B cell (primary cell): ENCODE results near the gene ZDHHC11. TPM values are rescaled to one million over a fixed set of nuclear protein-coding genes. Genes with fewer than 3 reads are reported as not detected.

ENCODE experiments used
- ATAC-seq: fragments of 200-7000 bp; cut with Tn5 transposase; one replicate; pipeline ENCODE4 v1.10.0; 2021; ENCODE audit warnings: low read depth, mild to moderate bottlenecking, moderate number of reproducible peaks, moderate library complexity
- CTCF ChIA-PET: fragments of 350-600 bp; sonication (Branson Sonifier 250); formaldehyde crosslinking; loops from one replicate; lab custom pipeline; 2021; ENCODE audit warnings: antibody characterized with exemption, inconsistent platforms; lab: Charles Lee
- POLR2A ChIA-PET: fragments of 350-600 bp; sonication (Branson Sonifier 250); formaldehyde crosslinking; loops from one replicate; lab custom pipeline; 2021; ENCODE audit warnings: antibody characterized with exemption; lab: Charles Lee
- DNase-seq: peaks from one replicate; pipeline ENCODE4 v3.0.0; 2013
- H2AFZ ChIP-seq: 2 replicates; pipeline ENCODE4 v1.6.1; 2012; ENCODE audit warnings: mild to moderate bottlenecking, low read depth, low read length; ENCODE audit not compliant: insufficient read depth, poor library complexity, severe bottlenecking
- H3K27ac ChIP-seq, 2 donors: 1 replicate in 1 of 2; 2 replicates in 1 of 2; pipeline ENCODE4 v1.5.1; 2012 to 2013; ENCODE audit warnings: low read length in 2 of 2, mild to moderate bottlenecking in 2 of 2, moderate library complexity in 1 of 2
- H3K27me3 ChIP-seq, 4 experiments: fragments of 200-600 bp in 1 of 4; sonication (generic) in 1 of 4; replicated peaks in 1 of 4; 1 replicate in 2 of 4; 2 replicates in 2 of 4; pipeline versions ENCODE4 v1.6.1 to v1.7.0; 2013 to 2016; ENCODE audit warnings: low read length in 3 of 4, mild to moderate bottlenecking in 2 of 4, mixed read lengths in 1 of 4, moderate library complexity in 1 of 4; ENCODE audit not compliant: insufficient read depth in 4 of 4, control insufficient read depth in 3 of 4; ENCODE audit errors: control extremely low read depth in 1 of 4
- H3K36me3 ChIP-seq, 2 experiments: replicated peaks in 1 of 2; 1 replicate in 1 of 2; 2 replicates in 1 of 2; pipeline versions ENCODE4 v1.6.1 to v1.7.1; 2013; ENCODE audit warnings: low read length in 1 of 2; ENCODE audit not compliant: insufficient read depth in 2 of 2, control insufficient read depth in 1 of 2; ENCODE audit errors: control extremely low read depth in 1 of 2, extremely low read depth in 1 of 2
- H3K4me1 ChIP-seq, 2 donors: fragments of 200-600 bp in 1 of 2; sonication (generic) in 1 of 2; 1 replicate in 1 of 2; 2 replicates in 1 of 2; pipeline versions ENCODE4 v1.5.1 to v1.6.1; 2013 to 2017; ENCODE audit warnings: low read length in 2 of 2; ENCODE audit not compliant: control insufficient read depth in 2 of 2, insufficient read depth in 2 of 2
- H3K4me2 ChIP-seq: replicated peaks from 2 replicates; pipeline ENCODE3; 2012; ENCODE audit warnings: mild to moderate bottlenecking, low read depth, low read length; ENCODE audit not compliant: poor library complexity, severe bottlenecking
- H3K4me3 ChIP-seq, 5 experiments: fragments of 200-600 bp in 1 of 5; sonication (generic) in 1 of 5; 1 replicate in 3 of 5; 2 replicates in 2 of 5; pipeline versions ENCODE4 v1.5.1 to v1.7.0; 2011 to 2016; ENCODE audit warnings: low read length in 4 of 5, mild to moderate bottlenecking in 4 of 5, low read depth in 2 of 5, control low read depth in 1 of 5, moderate library complexity in 1 of 5; ENCODE audit not compliant: insufficient read depth in 1 of 5; ENCODE audit errors: control extremely low read depth in 1 of 5, extremely low read depth in 1 of 5
- H3K79me2 ChIP-seq: fragments of 200-600 bp; sonication (generic); one replicate; pipeline ENCODE4 v1.6.0; 2016; ENCODE audit warnings: low read length; ENCODE audit not compliant: control insufficient read depth, insufficient read depth
- H3K9ac ChIP-seq: fragments of 200-600 bp; sonication (generic); 2 replicates; pipeline ENCODE4 v1.6.1; 2017; ENCODE audit warnings: mild to moderate bottlenecking, low read length, moderate library complexity
- H3K9me3 ChIP-seq, 3 donors: one replicate each; pipeline versions ENCODE4 v1.6.1 to v1.7.1; 2013; ENCODE audit warnings: low read length in 2 of 3; ENCODE audit not compliant: control insufficient read depth in 2 of 3, insufficient read depth in 1 of 3; ENCODE audit errors: control extremely low read depth in 1 of 3
- H4K20me1 ChIP-seq: 2 replicates; pipeline ENCODE4 v1.6.0; 2012; ENCODE audit warnings: mild to moderate bottlenecking, low read length; ENCODE audit not compliant: insufficient read depth, control insufficient read depth, poor library complexity, severe bottlenecking
- H3K27ac Mint-ChIP-seq: one replicate; pipeline ENCODE4 v1.8.0; 2021; ENCODE audit warnings: mixed read lengths
- H3K27me3 Mint-ChIP-seq: one replicate; pipeline ENCODE4 v1.8.0; 2021; ENCODE audit warnings: mixed read lengths
- H3K4me1 Mint-ChIP-seq: one replicate; pipeline ENCODE4 v1.8.0; 2021; ENCODE audit warnings: mixed read lengths
- H3K4me3 Mint-ChIP-seq: one replicate; pipeline ENCODE4 v1.8.0; 2021; ENCODE audit warnings: mixed read lengths
- H3K9me3 Mint-ChIP-seq: one replicate; pipeline ENCODE4 v1.8.0; 2022; ENCODE audit warnings: mixed read lengths; ENCODE audit not compliant: insufficient read depth
- EZH2 ChIP-seq: IDR thresholded peaks from 2 replicates; pipeline ENCODE4 v1.6.1; 2012; ENCODE audit warnings: borderline replicate concordance, low read depth, mild to moderate bottlenecking, moderate library complexity, low read length; ENCODE audit not compliant: insufficient read depth, poor library complexity, severe bottlenecking
- WGBS: methylation state at CpG from one replicate; pipeline ENCODE4 v1.1.5; 2013; ENCODE audit warnings: missing lambda C conversion rate; ENCODE audit not compliant: insufficient coverage; 5-methylcytosine and 5-hydroxymethylcytosine counted together
- intact Hi-C: fragments of 100-400 bp; cut with micrococcal nuclease; formaldehyde crosslinking; loops from one replicate; pipeline ENCODE4 v1.10.0; 2022
- polyA plus RNA-seq: library from polyadenylated mRNA; depleted of rRNA; stranded (reverse); fragments of >200 nt; gene quantifications from 2 replicates; pipeline ENCODE4 v1.2.3, GENCODE V29; 2012
- total RNA-seq, 2 donors: library from RNA; stranded (reverse); fragments of 120-200 nt in 1 of 2; gene quantifications; 1 replicate in 1 of 2; 2 replicates in 1 of 2; pipeline versions ENCODE4 v1.2.3 to v1.2.4, GENCODE V29; 2013 to 2022
- TF ChIP-seq, protein P1 (sequence below): fragments of 200-600 bp; IDR thresholded peaks from one replicate; pipeline ENCODE4 v1.8.0; 2022; ENCODE audit warnings: antibody characterized with exemption, mild to moderate bottlenecking

Gene ZDHHC11
- total and polyA plus RNA-seq, 2 donors (not counting 1 experiment from before 2014, with no cell fraction given) = 0.69 to 3.0 TPM

DNA sequence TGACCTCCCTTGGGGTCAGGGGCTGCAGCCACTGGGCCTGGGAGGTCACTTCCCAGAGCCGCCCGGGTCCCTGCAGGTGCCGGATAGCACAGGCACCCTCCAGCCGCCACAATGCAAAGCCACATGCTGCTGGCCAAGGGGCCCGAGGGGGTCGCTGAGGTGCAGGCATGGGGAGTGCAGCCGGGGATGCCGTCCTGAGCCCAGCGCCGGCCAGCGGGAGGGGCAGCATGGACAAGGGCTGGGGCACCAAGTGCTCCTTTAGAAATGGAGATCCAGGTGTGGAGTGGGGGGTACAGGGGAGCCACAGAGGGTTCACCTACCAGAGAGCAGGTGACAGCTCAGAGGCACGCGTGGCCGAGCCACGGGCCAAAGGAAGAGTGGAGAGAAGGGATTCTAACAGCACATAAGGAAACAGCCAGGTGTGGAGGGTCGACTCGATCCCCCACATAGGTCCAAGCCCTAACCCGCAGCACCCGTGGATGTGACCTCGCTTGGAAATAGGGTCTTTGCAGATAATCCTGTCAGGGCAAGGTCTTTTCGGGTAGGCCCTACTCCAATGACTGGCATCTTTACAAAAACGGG is 90.9 kb downstream of the ZDHHC11 start:
- no peaks in the 10 kb centered on the region for H3K36me3 ChIP-seq
- peaks cover 0 to 5% (median 0%) of the 10 kb centered on the region in 3 donors for H3K9me3 ChIP-seq
- H3K4me3 ChIP-seq = no peak overlapping the region
- intact Hi-C loops = loop anchor here (5.0 kb wide), 1 partner anchor 82 kb away; no protein-coding TSS in a partner anchor
- Mint-ChIP-seq H3K27ac (no peak overlapping the region), H3K4me3 (no peak overlapping the region), H3K27me3 (peaks cover 14% of the 10 kb centered on the region), H3K9me3 (no peaks in the 10 kb centered on the region), H3K4me1 (no peaks in the 10 kb centered on the region)
- no peak overlapping the region for H3K9ac ChIP-seq
- CTCF ChIA-PET = no interaction called here
- WGBS = 94% methylated on average over 22 of the region's 22 CpGs
- H3K4me2 ChIP-seq = no peak overlapping the region
- no peaks in the 10 kb centered on the region for H3K4me1 ChIP-seq
- no peak for ATAC-seq
- POLR2A ChIA-PET = no interaction called here
- H3K27ac ChIP-seq = no peak overlapping the region
- no peak for DNase-seq
- no peaks in the 10 kb centered on the region for H4K20me1 ChIP-seq
- peaks cover 0 to 3% (median 0%) of the 10 kb centered on the region in 4 experiments for H3K27me3 ChIP-seq
- TF ChIP-seq EZH2 = no peak
- TF ChIP-seq, protein P1, sequence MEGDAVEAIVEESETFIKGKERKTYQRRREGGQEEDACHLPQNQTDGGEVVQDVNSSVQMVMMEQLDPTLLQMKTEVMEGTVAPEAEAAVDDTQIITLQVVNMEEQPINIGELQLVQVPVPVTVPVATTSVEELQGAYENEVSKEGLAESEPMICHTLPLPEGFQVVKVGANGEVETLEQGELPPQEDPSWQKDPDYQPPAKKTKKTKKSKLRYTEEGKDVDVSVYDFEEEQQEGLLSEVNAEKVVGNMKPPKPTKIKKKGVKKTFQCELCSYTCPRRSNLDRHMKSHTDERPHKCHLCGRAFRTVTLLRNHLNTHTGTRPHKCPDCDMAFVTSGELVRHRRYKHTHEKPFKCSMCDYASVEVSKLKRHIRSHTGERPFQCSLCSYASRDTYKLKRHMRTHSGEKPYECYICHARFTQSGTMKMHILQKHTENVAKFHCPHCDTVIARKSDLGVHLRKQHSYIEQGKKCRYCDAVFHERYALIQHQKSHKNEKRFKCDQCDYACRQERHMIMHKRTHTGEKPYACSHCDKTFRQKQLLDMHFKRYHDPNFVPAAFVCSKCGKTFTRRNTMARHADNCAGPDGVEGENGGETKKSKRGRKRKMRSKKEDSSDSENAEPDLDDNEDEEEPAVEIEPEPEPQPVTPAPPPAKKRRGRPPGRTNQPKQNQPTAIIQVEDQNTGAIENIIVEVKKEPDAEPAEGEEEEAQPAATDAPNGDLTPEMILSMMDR = no peak
- no peaks in the 10 kb centered on the region for H3K79me2 ChIP-seq
- no peak overlapping the region for H2AFZ ChIP-seq

DNA sequence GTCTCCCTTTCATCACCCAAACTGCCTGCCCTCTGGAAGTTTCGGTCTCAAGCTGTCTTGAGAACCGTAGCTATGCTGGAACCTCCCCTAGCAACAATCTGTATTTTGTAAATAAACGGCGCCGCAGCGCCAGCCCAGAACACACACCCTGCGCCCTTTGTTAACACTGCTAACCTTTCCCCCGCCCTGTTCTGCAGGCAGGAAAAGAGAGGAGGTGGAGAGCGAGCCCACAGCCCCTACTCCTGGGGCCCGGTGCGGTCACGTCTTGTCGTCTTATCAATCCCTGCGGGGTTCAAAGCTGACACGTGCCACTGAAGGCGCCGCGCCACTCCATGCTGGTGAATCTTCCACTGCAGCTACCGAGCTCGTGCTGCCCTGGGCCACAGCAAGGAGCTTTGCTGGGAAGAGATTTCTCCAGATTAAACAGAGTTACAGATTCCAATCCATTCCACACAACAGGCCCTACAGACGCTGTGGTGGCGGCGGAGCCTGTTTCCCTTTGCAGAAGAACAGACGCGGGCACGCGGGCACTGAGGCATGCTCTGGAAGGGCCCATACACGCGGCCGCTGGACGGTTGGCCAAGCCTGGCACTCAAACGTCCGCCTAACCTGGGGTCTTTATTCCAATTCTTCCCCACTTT is 91.6 kb downstream of the ZDHHC11 start:
- H3K27ac ChIP-seq = no peak overlapping the region
- H3K4me3 ChIP-seq = no peak overlapping the region
- peaks cover 14% of the 10 kb centered on the region for H3K27me3 Mint-ChIP-seq

More for the DNA sequence above, 91.6 kb downstream of the ZDHHC11 start:
- Histone ChIP-seq H3K27me3 (peaks cover 0 to 3% (median 0%) of the 10 kb centered on the region in 4 experiments), H3K36me3 (no peaks in the 10 kb centered on the region), H3K9ac (no peak overlapping the region), H2AFZ (no peak overlapping the region), H4K20me1 (no peaks in the 10 kb centered on the region), H3K9me3 (peaks cover 0 to 2% (median 0%) of the 10 kb centered on the region in 3 donors), H3K4me2 (no peak overlapping the region), H3K4me1 (no peaks in the 10 kb centered on the region), H3K79me2 (no peaks in the 10 kb centered on the region)
- DNase-seq = peak; percentile 6
- no peak for ATAC-seq
- TF ChIP-seq, protein P1 = no peak
- ChIA-PET POLR2A (no interaction called here), CTCF (no interaction called here)
- intact Hi-C loops = no loop called here
- WGBS = 70% methylated on average over 26 of the region's 33 CpGs
- H3K4me1 Mint-ChIP-seq = no peaks in the 10 kb centered on the region
- H3K4me3 Mint-ChIP-seq = no peak overlapping the region
- no peak overlapping the region for H3K27ac Mint-ChIP-seq
- no peaks in the 10 kb centered on the region for H3K9me3 Mint-ChIP-seq
